ENCODE data around the gene XPOT.

Gene XPOT

DNA sequence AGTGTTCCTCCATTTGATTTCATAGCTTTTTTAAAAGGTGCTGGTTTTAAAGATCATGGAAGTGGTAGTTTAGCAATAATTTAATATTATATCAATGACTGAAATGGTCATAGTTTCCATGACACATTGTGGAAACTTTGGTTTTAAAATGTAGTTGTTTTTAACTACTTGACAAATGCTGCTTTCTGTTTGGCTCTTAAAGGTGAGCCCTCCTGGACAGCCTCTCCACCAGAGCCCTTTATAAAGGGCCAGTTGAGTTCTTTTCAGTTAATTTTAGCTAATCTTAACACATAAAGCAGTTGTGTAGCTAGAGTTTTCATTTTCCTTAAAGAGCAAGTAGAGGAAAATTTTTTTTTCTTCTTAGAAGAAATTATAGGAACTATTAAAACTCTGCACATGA is 14.0 kb downstream of the XPOT start:
- no peak for DNase-seq (ENCODE audit: low read depth, low spot score)

DNA sequence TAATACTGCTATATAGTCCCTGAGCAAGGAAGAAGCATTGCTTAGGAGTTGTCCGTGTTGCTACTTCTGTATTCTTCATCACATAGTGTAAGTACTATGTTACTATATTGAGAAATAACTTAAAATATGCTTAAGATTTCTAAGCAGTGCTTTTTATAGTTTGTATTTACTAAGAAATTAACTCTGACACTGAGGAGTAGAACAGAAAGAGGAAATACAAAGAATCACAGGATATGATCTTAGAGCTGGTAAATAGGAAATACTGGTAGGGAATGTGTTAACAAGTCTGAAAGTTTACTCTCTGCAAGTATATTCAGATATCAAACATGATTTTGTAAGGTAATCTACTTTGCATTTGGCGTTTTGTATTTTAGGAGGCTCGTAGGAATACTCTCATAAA is 15.5 kb downstream of the XPOT start:
- no peak for DNase-seq (ENCODE audit: low read depth, low spot score)

DNA sequence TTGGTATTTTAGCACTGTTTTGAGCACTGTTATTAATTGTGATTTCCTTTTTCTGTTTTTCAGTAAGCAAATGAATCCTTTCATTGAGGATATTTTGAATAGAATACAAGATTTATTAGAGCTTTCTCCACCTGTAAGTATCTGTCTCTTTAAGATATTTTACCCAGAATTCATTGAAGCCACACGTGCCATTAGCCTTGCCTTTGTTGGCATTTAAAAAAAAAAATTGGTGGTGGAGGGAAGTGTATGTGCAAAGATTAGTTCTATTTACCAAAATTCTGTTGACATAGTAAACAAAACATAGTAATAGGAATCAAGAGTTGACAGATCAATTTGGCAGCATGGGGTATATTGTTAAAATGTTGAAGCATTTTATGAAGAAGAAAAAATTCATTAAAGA is 23.8 kb downstream of the XPOT start:
- no peak for DNase-seq (ENCODE audit: low read depth, low spot score)

DNA sequence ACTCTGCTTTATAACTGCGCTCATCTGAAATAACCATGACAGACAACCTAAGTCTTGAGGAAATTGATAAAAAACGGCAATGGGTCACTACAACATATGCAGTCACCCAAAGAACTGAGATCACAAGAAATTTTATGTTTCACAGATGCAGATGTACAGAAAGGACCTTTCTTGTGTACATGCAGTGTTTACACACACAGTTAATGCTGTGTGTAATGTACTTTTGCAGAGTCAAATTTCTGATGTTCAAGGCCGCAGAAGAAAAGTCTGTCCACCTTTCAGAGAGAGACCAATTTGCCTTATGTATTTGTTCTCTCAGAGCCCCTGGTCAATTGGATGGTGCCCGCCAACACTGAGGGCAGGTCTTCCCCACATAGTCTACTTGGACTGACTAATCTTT is 24.8 kb downstream of the XPOT start:
- DNase-seq (ENCODE audit: low read depth, low spot score), result no peak

DNA sequence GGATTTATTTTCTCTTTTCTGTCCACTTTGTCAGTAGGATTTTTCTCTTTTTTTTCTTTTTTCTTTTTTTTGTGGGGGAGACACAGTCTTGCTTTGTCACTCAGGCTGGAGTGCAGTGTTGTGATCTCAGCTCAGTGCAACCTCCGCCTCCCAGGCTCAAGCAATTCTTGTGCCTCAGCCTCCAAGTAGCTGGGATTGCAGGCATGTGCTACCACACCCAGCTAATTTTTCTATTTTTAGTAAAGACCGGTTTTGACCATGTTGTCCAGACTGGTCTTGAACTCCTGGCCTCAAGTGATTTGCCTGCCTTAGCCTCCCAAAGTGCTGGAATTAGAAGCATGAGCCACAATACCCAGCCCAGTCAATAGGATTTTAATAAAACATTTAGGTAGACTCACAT is 26.7 kb downstream of the XPOT start:
- DNase-seq (ENCODE audit: low read depth, low spot score), result no peak

DNA sequence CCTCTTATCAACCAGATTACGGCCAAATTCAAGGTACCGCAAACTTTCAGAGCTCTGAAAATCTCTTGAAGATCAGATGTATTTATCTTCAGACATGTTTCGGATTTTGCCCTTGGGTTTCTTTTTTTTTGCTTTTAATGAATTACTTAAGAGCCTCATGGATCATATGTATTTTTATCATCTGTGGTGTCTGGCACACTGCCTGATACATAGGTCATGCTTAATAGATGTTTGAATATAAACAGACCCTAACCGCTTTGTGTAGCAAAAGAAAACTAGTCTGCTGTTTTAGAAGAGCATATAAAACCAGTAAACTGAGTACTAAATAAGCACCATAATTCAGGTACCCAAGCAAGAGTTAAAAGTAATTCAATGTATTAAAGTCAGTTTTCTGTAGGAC is 27.6 kb downstream of the XPOT start:
- DNase-seq (ENCODE audit: low read depth, low spot score), result no peak

DNA sequence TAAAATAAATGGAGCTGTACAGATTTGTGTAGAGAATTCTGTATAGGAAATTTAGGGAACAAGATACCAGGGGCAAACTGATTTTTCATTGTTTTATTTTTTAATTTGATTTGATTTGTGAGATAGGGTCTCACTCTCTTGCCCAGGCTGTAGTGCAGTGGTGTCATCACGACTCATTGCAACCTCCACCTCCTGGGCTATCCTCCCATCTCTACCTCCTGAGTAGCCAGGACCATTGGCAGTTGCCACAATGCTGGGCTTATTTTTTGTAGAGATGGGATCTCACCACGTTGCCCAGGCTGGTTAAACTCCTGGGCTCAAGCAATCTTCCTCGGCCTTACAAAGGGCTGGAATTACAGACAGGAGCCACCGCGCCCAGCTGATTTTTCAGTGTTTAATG is 29.7 kb downstream of the XPOT start:
- no peak for DNase-seq (ENCODE audit: low read depth, low spot score)

DNA sequence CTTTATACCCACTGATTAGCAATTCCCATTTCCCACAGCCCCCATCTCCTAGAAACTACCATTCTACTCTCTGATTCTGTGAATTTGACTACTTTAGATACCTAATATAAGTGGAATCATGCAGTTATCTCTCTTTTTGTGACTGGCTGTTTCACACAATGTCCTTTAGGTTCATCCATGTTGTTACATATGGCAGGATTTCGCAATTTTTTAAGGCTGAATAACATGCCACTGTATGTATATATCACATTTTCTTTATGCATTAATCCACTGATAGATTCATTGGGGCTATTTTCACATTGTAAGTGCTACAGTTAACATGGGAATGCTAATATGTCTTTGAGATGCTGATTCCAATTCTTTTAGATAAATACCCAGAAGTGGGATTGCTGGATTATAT is 35.9 kb downstream of the XPOT start:
- DNase-seq (ENCODE audit: low read depth, low spot score), result no peak

DNA sequence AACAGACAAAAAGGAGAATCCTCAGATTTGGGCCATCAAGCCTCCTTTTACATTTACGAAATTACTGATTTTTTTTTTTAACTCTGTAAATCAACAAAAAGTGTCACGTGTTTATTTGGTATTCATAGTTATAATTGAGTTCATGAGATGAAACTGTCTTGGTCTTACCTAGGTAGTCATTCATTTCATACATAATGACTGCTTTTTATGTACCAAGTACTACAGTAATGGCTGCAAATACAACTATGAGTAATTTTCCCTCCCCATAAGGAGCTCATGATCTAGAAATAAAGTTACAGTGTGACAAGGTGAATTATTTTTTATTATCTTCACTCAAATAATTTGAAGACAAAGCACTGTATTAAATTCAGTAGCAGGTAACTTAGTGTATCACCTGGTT is 41.3 kb downstream of the XPOT start:
- DNase-seq (ENCODE audit: low read depth, low spot score), result no peak

DNA sequence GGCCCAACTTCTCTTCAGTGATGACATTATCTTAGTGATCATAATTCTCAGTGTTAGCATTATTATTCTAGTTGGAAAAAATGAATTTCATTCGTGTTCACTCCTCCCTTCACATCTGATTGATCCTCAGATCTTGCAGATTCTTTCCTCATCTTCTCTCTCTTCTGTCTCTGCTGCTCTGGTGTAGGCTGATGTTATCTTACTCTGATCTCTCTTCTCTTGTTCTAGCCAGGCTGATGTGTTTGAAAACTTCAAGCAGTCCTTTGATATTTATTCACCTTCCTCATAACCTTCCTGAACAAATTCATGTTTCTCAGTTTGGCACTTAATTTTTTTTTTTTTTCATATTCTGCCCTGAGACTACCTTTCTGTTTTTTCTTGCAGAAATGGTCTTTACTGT is 42.1 kb downstream of the XPOT start:
- no peak for DNase-seq (ENCODE audit: low read depth, low spot score)

DNA sequence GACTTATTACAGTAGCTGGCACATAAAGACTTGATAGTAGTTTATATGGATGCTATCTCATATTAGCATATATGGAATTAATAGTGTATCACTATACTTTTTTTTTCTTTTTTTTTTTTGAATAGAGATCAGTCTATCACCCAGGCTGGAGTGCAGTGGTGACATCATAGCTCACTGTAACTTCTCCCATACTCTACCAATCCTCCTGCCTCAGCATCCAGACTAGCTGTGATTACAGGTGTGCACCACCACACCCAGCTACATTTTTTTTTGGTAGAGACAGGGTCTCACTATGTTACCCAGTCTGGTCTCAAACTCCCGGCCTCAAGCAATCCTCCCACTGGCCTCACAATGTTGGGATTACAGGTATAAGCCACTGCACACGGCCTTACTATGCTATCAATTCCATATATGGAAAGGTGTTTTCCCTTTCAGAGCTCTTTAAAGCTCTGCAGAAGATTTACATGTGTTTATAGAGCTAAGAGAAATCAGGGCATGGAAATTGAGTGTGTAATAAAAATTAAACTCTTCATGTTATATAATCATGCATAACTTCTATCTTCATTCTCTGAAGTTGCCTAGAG is 46.0 kb downstream of the XPOT start:
- DNase-seq (ENCODE audit: low read depth, low spot score), result no peak

DNA sequence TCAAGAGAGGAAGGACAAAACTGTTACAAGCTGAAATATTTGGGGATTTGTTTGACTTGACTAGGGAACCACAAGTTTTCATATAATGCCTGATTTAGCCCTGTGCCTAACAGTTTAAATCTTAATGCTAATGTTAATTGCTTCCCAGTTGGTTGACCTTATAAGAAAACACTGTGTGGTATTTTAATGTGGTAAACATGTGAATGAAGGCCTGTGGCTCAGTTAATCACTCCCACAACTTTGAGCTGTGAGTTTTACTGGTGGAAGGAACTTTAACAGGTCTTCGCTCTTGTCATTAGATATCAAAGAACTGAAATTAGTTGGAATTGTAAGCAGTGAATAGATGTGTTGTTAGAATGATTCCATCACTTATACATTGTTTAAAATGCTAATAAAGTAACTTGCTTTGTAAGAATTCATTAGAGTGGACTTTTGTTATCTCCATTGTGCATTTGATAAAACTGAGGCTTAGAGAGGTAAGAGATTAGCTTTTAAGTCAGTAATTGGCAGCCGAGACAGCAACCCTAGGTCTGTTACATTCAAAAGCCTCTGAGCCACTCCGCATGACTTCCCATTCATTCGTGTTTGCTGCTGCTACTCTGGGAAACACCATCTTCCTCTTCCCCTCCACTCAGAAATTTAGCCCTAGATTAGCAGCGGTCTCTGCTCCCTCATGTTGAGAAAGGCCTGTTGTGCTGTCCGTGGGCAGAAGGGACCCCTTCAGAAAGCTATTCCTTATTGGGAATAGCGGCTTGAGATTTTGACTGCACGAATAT is 46.7 kb downstream of the XPOT start:
- DNase-seq (ENCODE audit: low read depth, low spot score), result no peak

DNA sequence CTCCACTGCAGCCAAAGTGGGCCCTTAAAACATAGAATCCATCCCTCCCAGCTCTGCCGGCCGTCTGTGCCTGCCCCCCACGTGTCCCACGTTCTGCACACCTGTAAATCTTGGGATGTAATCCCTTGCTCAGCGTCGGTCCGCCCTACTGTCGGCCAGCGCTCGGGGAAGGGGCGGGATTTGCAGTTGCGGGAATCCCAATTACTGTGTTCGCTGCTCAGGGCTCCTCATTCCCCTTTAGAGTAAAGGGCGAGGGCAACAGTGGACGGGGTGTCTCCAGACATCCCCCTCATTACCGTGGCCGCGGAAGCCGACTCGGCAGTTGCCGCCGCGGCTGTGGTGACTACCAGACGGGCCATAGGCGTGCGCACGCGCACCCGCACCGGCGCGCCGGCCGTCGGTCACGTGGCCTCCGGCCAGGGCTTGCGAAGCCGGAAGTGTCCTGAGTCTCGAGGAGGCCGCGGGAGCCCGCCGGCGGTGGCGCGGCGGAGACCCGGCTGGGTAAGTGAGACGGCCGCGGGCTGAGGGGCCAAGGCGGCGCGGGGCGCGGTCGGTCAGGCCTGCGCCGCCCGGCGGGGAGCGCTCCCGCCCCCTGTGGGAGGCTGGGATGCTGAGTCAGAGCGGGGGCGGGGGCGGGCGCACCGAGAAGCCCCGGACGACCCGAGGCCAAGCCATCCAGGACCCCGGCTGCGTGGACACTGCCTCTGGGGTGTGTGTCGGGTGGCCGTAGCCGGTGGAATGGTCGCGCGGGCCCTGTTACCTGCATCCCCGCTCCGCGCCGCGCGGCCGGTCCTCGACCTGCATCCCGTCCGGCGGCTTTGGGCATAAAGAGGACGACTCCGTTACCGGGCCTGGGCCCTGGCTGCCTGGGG is 47.7 kb downstream of the XPOT start, which contains the start of gene TBK1:
Gene TBK1, plus strand, starts transcription at position 434 of the 872 bp plus-strand sequence. CDS start 3,751 bp downstream, outside the sequence.
- peak; percentile 23 for DNase-seq (ENCODE audit: low read depth, low spot score)

DNA sequence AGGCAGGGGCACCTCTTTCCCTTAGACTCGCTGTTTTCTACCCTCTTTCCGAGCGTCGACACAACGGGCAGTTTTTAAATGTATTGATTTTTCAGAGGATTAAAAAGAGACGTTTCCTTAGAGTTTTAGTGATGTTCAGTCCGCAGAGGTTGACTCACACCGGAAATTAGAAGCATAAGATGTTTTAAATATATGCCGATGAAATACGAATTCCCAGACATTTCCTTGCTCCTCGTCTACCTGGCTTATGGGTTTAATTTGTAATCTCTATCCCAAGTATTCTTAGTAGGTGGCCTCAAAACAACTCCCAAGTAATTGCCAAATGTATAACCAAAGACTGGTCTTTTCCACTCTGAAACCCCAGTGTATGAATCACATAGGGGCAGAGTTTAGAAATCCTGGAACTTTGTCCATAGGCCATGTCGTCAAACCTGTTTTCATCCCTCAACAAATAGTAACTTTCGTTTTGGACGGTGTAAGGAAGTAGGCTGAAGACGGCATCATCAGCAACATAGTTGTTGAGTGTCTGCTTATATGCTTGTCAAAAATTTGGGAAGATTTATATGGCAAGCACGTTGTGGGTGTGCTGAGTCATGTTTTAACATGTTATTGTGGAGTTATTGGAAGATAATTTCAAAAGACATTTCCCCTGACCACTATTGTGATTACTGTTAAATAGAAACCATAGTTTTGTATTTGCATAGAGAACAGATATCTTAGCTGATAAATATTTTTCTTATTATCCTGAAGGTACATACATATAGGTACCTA is 48.6 kb downstream of the XPOT start:
- DNase-seq (ENCODE audit: low read depth, low spot score), result no peak

DNA sequence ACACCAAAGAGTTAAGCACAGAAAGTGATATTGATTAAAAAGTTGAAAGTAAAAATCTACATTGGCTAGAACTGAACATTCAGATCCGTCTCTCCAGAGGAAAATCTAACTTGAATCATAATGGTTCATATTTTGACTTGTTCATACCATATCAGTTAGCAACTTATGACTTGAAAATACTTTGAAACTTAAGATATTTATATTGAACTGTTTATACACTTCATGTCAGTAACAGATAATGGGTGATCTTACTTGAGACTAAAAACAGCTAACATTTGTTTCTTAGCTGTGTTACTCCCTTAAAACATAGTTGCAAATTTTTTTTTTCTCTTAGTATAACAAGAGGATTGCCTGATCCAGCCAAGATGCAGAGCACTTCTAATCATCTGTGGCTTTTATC is 51.3 kb downstream of the XPOT start:
- DNase-seq (ENCODE audit: low read depth, low spot score), result no peak

DNA sequence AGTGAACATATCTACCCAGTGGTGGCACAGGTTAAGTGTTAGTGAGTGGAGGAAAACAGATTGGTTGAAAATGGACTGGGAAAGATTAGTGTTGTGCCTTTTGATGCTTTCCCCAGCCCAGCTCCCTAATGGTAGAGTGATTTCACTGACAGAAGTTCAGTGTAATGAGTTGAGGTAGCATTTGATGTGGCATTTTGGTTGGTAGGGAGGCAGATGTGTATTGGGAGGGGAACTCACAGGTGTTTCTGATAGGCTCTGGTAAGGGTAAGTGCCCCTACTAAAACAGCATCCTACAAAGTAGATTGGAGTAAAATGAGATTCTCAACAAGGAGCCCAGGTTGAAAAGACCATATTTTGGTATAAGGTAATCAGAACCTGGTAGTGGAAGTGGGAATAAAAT is 51.9 kb downstream of the XPOT start:
- no peak for DNase-seq (ENCODE audit: low read depth, low spot score)

DNA sequence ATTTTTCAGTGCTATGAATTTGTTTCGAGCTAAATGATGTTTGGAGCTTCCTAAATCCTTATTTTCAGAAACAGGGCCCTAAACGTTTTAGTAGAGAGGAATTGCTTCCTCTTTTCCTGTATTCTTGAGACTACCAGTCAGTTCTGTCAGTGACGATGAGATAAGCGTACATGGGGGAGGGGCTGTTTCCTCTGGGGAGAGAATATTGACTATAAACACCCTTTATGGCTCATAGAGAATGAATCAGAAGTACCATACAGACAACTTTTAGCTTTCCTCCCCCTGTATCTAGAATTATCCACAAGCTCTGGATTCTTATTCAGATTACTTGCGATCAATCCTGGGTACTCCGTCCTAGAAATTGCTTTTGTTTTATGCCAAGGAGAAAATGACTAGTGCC is 52.8 kb downstream of the XPOT start:
- DNase-seq (ENCODE audit: low read depth, low spot score), result no peak

DNA sequence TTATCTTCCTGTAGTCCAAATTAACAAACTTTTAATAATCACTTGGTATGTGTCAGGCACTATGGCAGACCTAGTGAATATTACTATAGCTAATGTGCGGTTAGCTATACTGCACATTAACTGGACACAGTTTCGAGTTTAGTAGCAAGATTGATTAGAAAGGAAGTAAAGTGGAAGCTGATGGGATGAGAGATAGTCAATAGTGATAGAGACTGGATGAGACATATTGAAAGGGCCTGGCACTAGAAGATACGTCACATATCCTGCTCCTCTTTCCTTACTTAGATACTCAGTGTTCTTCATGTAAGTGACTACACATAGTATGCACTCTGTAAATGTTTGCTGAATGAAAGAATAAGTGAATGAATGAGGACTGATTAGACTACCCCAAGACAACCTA is 53.3 kb downstream of the XPOT start:
- DNase-seq (ENCODE audit: low read depth, low spot score), result no peak

DNA sequence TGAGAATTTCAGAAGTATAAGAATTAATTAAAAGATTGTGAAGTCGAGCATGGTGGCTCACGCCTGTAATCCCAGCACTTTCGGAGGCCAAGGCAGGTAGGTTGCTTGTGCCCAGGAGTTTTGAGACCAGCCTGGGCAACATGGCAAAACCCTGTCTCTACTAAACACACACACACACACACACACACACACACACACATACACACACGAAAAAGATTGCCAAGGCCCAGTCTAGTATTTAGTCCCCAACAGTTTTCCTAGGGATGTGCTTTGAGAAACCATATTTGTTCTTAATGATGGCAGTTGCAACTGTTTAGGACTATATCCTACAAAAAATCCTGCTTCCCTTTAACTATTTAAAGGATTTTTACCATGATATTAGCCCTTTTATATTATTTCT is 53.7 kb downstream of the XPOT start:
- no peak for DNase-seq (ENCODE audit: low read depth, low spot score)

DNA sequence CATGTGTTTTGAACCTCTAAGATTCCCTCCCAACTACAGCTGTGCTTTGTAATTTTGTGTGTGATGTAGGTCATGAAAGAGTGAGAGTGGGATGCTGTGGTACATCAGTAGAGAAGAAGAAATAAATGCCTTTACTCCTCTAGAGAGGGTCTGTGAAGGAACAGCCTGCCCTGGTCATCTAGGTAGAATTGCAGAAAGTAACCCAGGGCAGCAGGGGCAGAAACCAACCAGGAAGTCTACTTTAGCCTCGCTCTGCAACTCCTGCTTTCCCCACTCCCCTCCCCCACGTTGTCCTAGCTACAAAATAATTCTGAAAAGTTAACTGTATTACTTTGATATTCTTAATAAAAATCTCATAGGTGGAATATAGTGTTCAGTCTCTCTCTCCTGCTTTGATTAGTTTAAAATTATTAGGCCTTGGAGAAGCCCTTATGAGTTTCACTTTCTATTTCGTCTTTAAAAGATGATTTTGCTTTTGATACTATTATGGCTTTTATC is 55.3 kb downstream of the XPOT start:
- no peak for DNase-seq (ENCODE audit: low read depth, low spot score)

DNA sequence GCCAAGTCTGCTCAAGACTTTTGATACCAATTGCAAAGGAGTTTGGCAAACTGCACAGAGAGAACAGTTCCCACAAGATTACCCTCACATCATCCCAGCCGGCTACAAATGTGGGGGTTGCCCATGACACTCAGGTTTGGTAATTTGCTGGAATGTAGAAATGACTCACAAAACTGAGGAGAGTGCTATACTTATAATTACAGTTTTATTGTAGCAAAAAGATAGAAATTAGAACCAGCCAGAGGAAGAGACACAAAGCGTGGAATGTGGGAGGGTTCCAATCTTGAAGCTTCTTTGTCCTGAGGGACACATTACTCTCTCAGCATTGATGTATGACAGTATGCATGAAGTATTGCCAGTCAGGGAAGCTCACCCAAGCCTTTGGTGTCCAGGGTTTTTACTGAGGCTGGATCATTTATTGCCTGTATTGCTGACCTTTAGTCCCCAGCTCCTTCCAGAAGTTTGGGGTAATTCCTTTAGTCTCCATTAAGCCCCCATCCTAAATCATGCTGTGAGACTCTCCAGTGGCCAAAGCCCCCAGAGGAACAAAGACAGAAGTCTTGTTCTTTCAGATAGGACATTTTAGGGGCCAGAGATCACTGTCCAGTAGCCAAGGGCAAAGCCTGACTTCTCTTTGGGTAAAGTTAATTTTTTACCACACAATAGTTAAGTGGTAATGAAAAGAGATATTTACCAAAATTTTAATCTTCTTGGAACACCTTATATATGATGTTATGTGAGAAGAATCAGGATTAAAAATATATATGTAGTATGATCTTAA is 57.6 kb downstream of the XPOT start:
- no peak for DNase-seq (ENCODE audit: low read depth, low spot score)

Data from iPS DF 19.7 (cell line).